Measurements from ENCODE around the gene PKD1.

DNA sequence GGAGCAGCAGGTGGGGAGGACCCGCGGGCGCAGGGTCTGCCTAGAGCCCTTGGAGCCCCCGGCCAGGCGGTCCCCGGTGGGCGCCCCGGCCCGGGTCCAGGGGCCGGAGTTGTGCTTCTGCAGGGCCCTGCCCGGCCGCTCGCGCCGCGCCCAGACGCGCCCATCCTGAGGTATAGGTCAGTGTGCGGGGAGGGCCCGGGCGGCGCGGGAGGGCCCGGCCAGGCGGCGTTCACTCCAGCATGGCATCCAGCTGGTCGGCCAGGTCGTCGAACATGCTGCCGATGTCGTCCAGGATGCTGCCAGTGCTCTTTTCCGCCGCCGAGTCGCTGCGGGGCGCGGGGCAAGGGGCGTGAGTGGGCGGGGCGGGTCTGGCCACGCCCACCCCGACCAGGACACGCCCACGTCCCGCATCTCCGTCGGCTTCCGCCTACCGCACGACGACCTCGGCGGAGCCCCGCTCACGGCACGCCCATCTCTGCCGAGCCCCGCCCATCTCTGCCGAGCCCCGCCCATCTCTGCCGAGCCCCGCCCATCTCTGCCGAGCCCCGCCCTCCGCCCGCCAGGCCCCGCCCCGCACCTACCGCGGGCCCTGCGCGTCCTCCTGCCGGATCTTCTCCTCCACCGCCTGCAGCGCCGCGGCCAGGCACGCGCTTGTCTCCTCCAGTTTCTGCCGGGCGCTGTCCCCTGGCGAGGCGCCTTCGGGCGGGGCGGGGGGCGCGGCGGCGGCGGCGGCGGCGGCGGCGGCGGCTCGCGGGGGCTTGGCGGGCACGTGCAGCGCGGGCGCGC lies 42.8 kb upstream of the PKD1 start:
- TF ChIP-seq SIN3A (IDR thresholded peaks at IDR 0.05; ENCODE audit: borderline replicate concordance, insufficient read depth, low read length) (no peak), POLR2AphosphoS5 (IDR thresholded peaks at IDR 0.05; ENCODE audit: low read depth, low read length) (no peak)

All from PFSK-1 (cell line).